ENCODE data around the gene SCUBE3.

SCUBE3 gene

GRCh38 chr6:35236223-35236622 is 22.5 kb downstream of the SCUBE3 start:
- Mint-ChIP-seq H3K27ac (no peak overlapping the region), H3K36me3 (peaks cover 18% of the 10 kb centered on the region), H3K4me3 (no peak overlapping the region), H3K27me3 (no peaks in the 10 kb centered on the region), H3K9me3 (peaks cover 7% of the 10 kb centered on the region), H3K4me1 (peaks cover 5% of the 10 kb centered on the region)
- no peak for ATAC-seq

DNA sequence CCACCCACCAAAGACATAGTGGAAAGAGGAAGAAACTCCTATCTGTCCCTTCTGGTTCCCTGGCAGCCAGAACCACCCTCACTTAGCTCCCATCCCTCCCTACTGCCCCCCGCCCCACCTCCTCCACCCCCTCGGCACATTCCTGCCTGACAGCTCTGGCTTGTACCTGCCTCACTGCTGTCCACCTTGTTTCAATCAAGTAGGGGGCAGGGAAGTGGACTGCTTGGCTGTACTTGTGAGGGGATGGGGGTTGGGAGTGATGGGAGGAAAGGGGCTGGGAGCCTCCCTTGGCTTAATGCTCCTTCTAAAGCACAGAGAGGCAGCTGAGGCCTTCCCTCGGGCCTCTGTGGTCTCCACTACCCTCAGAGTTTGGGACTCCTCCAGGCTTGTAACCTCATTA is 23.7 kb downstream of the SCUBE3 start:
- no peak overlapping the region for H3K4me3 Mint-ChIP-seq
- H3K27me3 Mint-ChIP-seq, result no peaks in the 10 kb centered on the region
- H3K36me3 Mint-ChIP-seq, result peaks cover 24% of the 10 kb centered on the region
- H3K4me1 Mint-ChIP-seq, result peaks cover 11% of the 10 kb centered on the region
- H3K27ac Mint-ChIP-seq, result no peak overlapping the region
- H3K9me3 Mint-ChIP-seq, result peaks cover 7% of the 10 kb centered on the region
- ATAC-seq, result no peak

DNA sequence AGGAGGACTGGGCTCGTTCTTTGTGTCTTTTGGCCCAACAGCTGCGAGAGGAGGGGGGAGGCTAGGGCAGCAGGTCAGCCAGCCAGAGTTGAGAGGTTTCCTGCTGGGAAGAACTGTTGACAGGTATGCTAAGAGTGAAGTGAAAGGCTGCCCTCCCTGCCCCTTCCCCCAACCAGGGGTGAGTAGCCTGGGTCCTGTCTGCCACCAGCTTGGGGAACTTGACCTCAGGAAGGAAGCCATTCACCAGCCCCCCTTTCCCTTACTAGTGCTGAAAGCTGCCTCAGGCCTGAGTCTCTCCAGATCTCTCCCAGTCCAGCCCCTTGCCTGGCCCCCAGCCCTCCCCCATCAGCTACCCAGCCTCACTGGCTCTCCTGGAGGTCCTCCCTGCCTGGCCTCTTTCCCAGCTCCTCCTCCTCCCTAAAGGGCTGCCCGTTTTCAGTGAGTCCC is 25.1 kb downstream of the SCUBE3 start:
- H3K4me1 Mint-ChIP-seq, result peaks cover 11% of the 10 kb centered on the region
- H3K36me3 Mint-ChIP-seq, result peaks cover 24% of the 10 kb centered on the region
- no peaks in the 10 kb centered on the region for H3K27me3 Mint-ChIP-seq
- ATAC-seq, result no peak
- H3K4me3 Mint-ChIP-seq, result no peak overlapping the region
- H3K27ac Mint-ChIP-seq, result no peak overlapping the region
- peaks cover 7% of the 10 kb centered on the region for H3K9me3 Mint-ChIP-seq

GRCh38 chr6:35239581-35239980 is 25.8 kb downstream of the SCUBE3 start:
- Mint-ChIP-seq H3K27ac (no peak overlapping the region), H3K27me3 (no peaks in the 10 kb centered on the region), H3K36me3 (peaks cover 29% of the 10 kb centered on the region), H3K4me3 (no peak overlapping the region), H3K9me3 (peaks cover 7% of the 10 kb centered on the region), H3K4me1 (peaks cover 11% of the 10 kb centered on the region)
- no peak for ATAC-seq

DNA sequence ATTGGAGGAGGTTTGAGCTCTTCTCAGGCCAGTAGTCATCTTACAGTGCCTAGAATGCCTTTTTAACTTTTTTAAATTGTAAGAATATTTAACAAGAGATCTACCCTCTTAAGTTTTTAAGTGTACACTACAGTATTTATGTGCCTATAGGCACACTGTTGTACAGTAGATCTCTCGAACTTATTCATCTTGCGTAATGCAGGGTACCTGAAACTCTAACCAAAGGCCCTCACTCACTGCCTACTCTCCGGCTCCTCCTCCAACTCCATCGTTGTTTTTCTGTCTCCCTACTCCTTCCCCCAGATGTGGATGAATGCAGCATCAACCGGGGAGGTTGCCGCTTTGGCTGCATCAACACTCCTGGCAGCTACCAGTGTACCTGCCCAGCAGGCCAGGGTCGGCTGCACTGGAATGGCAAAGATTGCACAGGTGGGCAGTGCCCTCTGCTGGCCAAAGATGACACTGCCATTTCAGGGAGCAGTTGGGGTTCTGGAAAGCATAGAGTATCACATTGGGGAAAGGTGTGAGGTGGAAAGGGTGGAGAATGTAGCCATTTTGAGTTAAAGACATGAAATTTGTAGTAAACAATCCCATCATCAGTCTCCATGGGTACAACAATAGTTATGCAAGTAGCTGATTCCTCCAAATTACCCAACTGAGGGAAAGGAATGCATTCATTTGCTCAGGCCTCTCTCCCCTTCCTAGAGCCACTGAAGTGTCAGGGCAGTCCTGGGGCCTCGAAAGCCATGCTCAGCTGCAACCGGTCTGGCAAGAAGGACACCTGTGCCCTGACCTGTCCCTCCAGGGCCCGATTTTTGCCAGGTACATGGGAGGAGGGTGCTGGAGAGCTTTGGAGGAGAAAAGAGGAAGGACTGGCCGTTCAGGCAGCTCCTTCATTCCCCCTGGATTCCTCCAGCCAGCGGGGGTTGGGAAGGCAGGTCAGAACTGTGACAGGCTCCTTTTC is 27.4 kb downstream of the SCUBE3 start:
- Mint-ChIP-seq H3K27ac (no peak overlapping the region), H3K4me3 (no peak overlapping the region), H3K27me3 (no peaks in the 10 kb centered on the region), H3K9me3 (no peaks in the 10 kb centered on the region), H3K36me3 (peaks cover 32% of the 10 kb centered on the region), H3K4me1 (peaks cover 11% of the 10 kb centered on the region)
- peak; percentile 78 for ATAC-seq

DNA sequence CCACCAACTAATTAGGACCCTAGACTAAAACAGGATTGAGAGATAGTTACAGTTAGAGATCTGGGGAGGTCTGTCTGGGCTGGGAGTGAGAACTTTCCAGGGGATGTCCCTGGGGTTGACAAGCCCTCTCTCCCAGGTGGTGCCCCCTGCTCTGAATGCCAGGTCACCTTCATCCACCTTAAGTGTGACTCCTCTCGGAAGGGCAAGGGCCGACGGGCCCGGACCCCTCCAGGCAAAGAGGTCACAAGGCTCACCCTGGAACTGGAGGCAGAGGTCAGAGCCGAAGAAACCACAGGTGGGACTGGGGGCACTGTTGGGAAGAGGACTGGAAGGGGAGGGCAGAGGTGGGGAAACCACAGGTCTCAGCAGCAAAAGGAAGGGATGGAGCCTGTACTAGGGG is 28.7 kb downstream of the SCUBE3 start:
- no peak overlapping the region for H3K4me3 Mint-ChIP-seq
- peaks cover 11% of the 10 kb centered on the region for H3K4me1 Mint-ChIP-seq
- ATAC-seq, result no peak
- peaks cover 34% of the 10 kb centered on the region for H3K36me3 Mint-ChIP-seq
- no peaks in the 10 kb centered on the region for H3K9me3 Mint-ChIP-seq
- H3K27me3 Mint-ChIP-seq, result no peaks in the 10 kb centered on the region
- H3K27ac Mint-ChIP-seq, result no peak overlapping the region

GRCh38 chr6:35242906-35243305 is 29.1 kb downstream of the SCUBE3 start:
- H3K9me3 Mint-ChIP-seq, result no peaks in the 10 kb centered on the region
- no peak overlapping the region for H3K4me3 Mint-ChIP-seq
- H3K27ac Mint-ChIP-seq, result no peak overlapping the region
- ATAC-seq, result no peak
- peaks cover 34% of the 10 kb centered on the region for H3K36me3 Mint-ChIP-seq
- H3K4me1 Mint-ChIP-seq, result peaks cover 15% of the 10 kb centered on the region
- H3K27me3 Mint-ChIP-seq, result no peaks in the 10 kb centered on the region

- ATAC-seq, result no peak
- Mint-ChIP-seq H3K27ac (no peak overlapping the region), H3K4me1 (peaks cover 18% of the 10 kb centered on the region), H3K27me3 (no peaks in the 10 kb centered on the region), H3K9me3 (no peaks in the 10 kb centered on the region), H3K4me3 (no peak overlapping the region), H3K36me3 (peaks cover 34% of the 10 kb centered on the region)
Measured at GRCh38 chr6:35243386-35243958, 29.7 kb downstream of the SCUBE3 start.

DNA sequence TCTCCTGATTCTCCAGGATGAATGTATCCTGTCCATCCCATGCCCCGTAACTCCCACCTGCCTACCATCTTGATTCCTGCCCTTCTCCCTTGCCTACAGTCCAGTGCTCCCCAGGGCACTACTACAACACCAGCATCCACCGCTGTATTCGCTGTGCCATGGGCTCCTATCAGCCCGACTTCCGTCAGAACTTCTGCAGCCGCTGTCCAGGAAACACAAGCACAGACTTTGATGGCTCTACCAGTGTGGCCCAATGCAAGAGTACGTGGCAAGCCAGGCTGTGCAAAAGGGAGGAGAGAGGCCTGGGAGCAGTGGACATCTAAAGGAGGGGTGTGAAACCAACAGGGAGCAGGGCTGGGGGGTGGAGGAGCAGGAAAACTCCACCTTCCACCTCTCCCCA is 30.8 kb downstream of the SCUBE3 start:
- peaks cover 20% of the 10 kb centered on the region for H3K4me1 Mint-ChIP-seq
- no peak overlapping the region for H3K4me3 Mint-ChIP-seq
- peaks cover 34% of the 10 kb centered on the region for H3K36me3 Mint-ChIP-seq
- H3K9me3 Mint-ChIP-seq, result no peaks in the 10 kb centered on the region
- H3K27ac Mint-ChIP-seq, result no peak overlapping the region
- no peaks in the 10 kb centered on the region for H3K27me3 Mint-ChIP-seq
- no peak for ATAC-seq

- no peak for ATAC-seq
- Mint-ChIP-seq H3K9me3 (no peaks in the 10 kb centered on the region), H3K4me1 (peaks cover 15% of the 10 kb centered on the region), H3K27me3 (no peaks in the 10 kb centered on the region), H3K36me3 (peaks cover 30% of the 10 kb centered on the region), H3K27ac (no peak overlapping the region), H3K4me3 (no peak overlapping the region)
Measured at GRCh38 chr6:35247642-35248231, 34.0 kb downstream of the SCUBE3 start.

GRCh38 chr6:35248300-35248699 is 34.5 kb downstream of the SCUBE3 start:
- Mint-ChIP-seq H3K27ac (no peak overlapping the region), H3K27me3 (no peaks in the 10 kb centered on the region)
- ATAC-seq, result no peak

DNA sequence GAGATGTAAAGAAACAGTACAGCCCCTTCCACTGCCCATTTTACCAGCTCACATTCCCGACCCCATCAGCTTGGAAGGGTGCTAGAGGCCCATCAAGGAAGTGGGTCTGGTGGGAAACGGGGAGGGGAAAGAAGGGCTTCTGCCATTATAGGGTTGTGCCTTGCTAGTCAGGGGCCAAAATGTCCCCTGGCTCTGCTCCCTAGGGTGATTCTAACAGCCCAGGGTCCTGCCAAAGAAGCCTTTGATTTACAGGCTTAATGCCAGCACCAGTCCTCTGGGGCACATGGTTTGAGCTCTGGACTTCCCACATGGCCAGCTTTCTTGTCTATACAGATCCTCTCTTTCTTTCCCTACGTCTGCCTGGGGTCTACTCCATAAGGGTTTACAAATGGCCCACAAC is 35.2 kb downstream of the SCUBE3 start:
- Mint-ChIP-seq H3K36me3 (peaks cover 38% of the 10 kb centered on the region), H3K9me3 (no peaks in the 10 kb centered on the region), H3K4me3 (no peak overlapping the region), H3K27ac (no peak overlapping the region), H3K4me1 (peaks cover 15% of the 10 kb centered on the region), H3K27me3 (no peaks in the 10 kb centered on the region)
- no peak for ATAC-seq

More at GRCh38 chr6:35248300-35248699, 34.5 kb downstream of the SCUBE3 start:
- H3K36me3 Mint-ChIP-seq, result peaks cover 32% of the 10 kb centered on the region
- H3K4me1 Mint-ChIP-seq, result peaks cover 15% of the 10 kb centered on the region
- no peak overlapping the region for H3K4me3 Mint-ChIP-seq
- no peaks in the 10 kb centered on the region for H3K9me3 Mint-ChIP-seq

GRCh38 chr6:35251949-35252348 is 38.2 kb downstream of the SCUBE3 start:
- no peak overlapping the region for H3K4me3 Mint-ChIP-seq
- no peak for ATAC-seq
- H3K27me3 Mint-ChIP-seq, result no peaks in the 10 kb centered on the region
- H3K9me3 Mint-ChIP-seq, result no peaks in the 10 kb centered on the region
- H3K4me1 Mint-ChIP-seq, result peaks cover 15% of the 10 kb centered on the region
- no peak overlapping the region for H3K27ac Mint-ChIP-seq
- H3K36me3 Mint-ChIP-seq, result peaks cover 14% of the 10 kb centered on the region

DNA sequence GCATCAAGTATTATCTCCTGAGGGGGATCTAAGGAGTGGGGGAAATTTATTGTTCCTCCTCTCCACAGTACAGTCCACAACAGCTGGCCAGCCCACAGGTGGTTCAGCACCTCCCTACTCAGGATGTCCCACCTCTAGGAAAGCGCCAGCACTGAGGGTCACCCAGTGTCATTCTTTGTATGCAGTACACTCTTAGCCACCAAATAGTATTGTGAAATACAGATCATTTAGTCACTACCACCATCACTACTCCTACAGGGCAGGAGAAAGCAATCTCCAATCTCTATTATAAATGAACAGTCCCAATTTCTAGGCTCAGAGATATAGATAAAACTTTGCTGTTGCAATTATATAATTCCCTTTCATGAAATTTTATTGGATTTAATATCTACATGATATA is 39.5 kb downstream of the SCUBE3 start:
- Mint-ChIP-seq H3K4me3 (no peak overlapping the region), H3K27me3 (no peaks in the 10 kb centered on the region), H3K4me1 (peaks cover 8% of the 10 kb centered on the region), H3K9me3 (no peaks in the 10 kb centered on the region), H3K27ac (no peak overlapping the region), H3K36me3 (peaks cover 14% of the 10 kb centered on the region)
- no peak for ATAC-seq

GRCh38 chr6:35258336-35258735 is 44.6 kb downstream of the SCUBE3 start:
- peaks cover 31% of the 10 kb centered on the region for H3K4me1 Mint-ChIP-seq
- H3K27ac Mint-ChIP-seq, result peak overlapping the region; percentile 96
- ATAC-seq, result no peak
- H3K4me3 Mint-ChIP-seq, result peak overlapping the region; percentile 98
- no peaks in the 10 kb centered on the region for H3K9me3 Mint-ChIP-seq
- no peaks in the 10 kb centered on the region for H3K27me3 Mint-ChIP-seq
- H3K36me3 Mint-ChIP-seq, result peaks cover 6% of the 10 kb centered on the region
